MM.1S (cell line): ENCODE measurements around the gene CLRN3.

Experiments used
- DNase-seq: peaks from one replicate; pipeline ENCODE4 v3.0.0-alpha.2; 2015
- H2AFZ ChIP-seq: fragments of 300-600 bp; sonication (generic); 2 replicates; pipeline ENCODE4 v1.6.0; 2016; ENCODE audit warnings: antibody characterized with exemption, low read length
- H3F3A ChIP-seq: fragments of 300-600 bp; sonication (generic); 2 replicates; pipeline ENCODE4 v1.6.1; 2016; ENCODE audit warnings: mild to moderate bottlenecking, antibody characterized with exemption, low read length, moderate library complexity, mixed read lengths; ENCODE audit not compliant: insufficient read depth
- H3K27ac ChIP-seq: fragments of 300-600 bp; sonication (generic); 2 replicates; pipeline ENCODE4 v1.5.1; 2016; ENCODE audit warnings: mild to moderate bottlenecking, low read length
- H3K27me3 ChIP-seq: fragments of 300-600 bp; sonication (generic); replicated peaks from 2 replicates; pipeline ENCODE4 v1.6.0; 2016; ENCODE audit warnings: low read length; ENCODE audit not compliant: insufficient read depth
- H3K36me3 ChIP-seq: fragments of 300-600 bp; sonication (generic); replicated peaks from 2 replicates; pipeline ENCODE4 v1.6.1; 2016; ENCODE audit warnings: mild to moderate bottlenecking, low read length, mixed read lengths; ENCODE audit not compliant: insufficient read depth
- H3K4me1 ChIP-seq: fragments of 300-600 bp; sonication (generic); 2 replicates; pipeline ENCODE4 v1.6.1; 2016; ENCODE audit warnings: low read length, mixed read lengths
- H3K4me2 ChIP-seq: fragments of 300-600 bp; sonication (generic); 2 replicates; pipeline ENCODE4 v1.6.0; 2016; ENCODE audit warnings: low read depth, low read length
- H3K4me3 ChIP-seq: fragments of 300-600 bp; sonication (generic); 2 replicates; pipeline ENCODE4 v1.5.1; 2016; ENCODE audit warnings: low read length, mixed read lengths
- H3K79me2 ChIP-seq: fragments of 300-600 bp; sonication (generic); 2 replicates; pipeline ENCODE4 v1.6.1; 2016; ENCODE audit warnings: mixed run types, low read length, mixed read lengths
- H3K9ac ChIP-seq: fragments of 300-600 bp; sonication (generic); 2 replicates; pipeline ENCODE4 v1.6.1; 2016; ENCODE audit warnings: low read length, mixed read lengths
- H3K9me2 ChIP-seq: fragments of 300-600 bp; sonication (generic); replicated peaks from 2 replicates; pipeline ENCODE4 v1.6.1; 2016; ENCODE audit warnings: mild to moderate bottlenecking, low read length, mixed read lengths; ENCODE audit not compliant: insufficient read depth
- H3K9me3 ChIP-seq: fragments of 300-600 bp; sonication (generic); replicated peaks from 2 replicates; pipeline ENCODE4 v1.6.1; 2016; ENCODE audit warnings: mild to moderate bottlenecking, low read length, mixed read lengths; ENCODE audit not compliant: insufficient read depth
- H4K20me1 ChIP-seq: fragments of 300-600 bp; sonication (generic); 2 replicates; pipeline ENCODE4 v1.6.1; 2016; ENCODE audit warnings: mild to moderate bottlenecking, low read length, moderate library complexity, mixed read lengths; ENCODE audit not compliant: insufficient read depth
- CTCF ChIP-seq: fragments of 300-600 bp; sonication (generic); IDR thresholded peaks from 2 replicates; pipeline ENCODE4 v1.5.1; 2016; ENCODE audit warnings: antibody characterized with exemption, low read length, mixed read lengths
- EZH2 ChIP-seq: fragments of 300-600 bp; sonication (generic); optimal IDR thresholded peaks from 2 replicates; pipeline ENCODE3; 2017; ENCODE audit warnings: low read depth, mild to moderate bottlenecking, antibody characterized with exemption, low read length, mixed read lengths
- EZH2phosphoT487 ChIP-seq: fragments of 300-600 bp; sonication (generic); IDR thresholded peaks from 2 replicates; pipeline ENCODE4 v1.6.1; 2018; ENCODE audit warnings: antibody characterized with exemption, low read length

Gene CLRN3

GRCh38 chr10:127832501-127832900 lies 60.2 kb downstream of the CLRN3 start:
- Histone ChIP-seq H3K79me2 (no peaks in the 10 kb centered on the region), H3K4me1 (peaks cover 3% of the 10 kb centered on the region; the same call in 1 of the 2 replicates), H3K36me3 (no peaks in the 10 kb centered on the region), H3K9me2 (no peaks in the 10 kb centered on the region), H3K27me3 (no peaks in the 10 kb centered on the region), H3K4me3 (peak overlapping the region; percentile 21; the same call in 1 of the 2 replicates), H3K27ac (no peak overlapping the region), H3K9me3 (no peaks in the 10 kb centered on the region), H2AFZ (peak overlapping the region; percentile 14; the same call in 1 of the 2 replicates), H3K4me2 (peak overlapping the region; percentile 39; the same call in 1 of the 2 replicates), H4K20me1 (no peaks in the 10 kb centered on the region), H3K9ac (no peak overlapping the region), H3F3A (no peaks in the 10 kb centered on the region)
- no peak for TF ChIP-seq CTCF
- TF ChIP-seq EZH2, result no peak
- TF ChIP-seq EZH2phosphoT487, result no peak
- peak; percentile 24 for DNase-seq

- no peak for TF ChIP-seq EZH2
- no peak for TF ChIP-seq CTCF
- TF ChIP-seq EZH2phosphoT487, result no peak
- no peaks in the 10 kb centered on the region for H3K9me3 ChIP-seq
- H4K20me1 ChIP-seq, result no peaks in the 10 kb centered on the region
- no peak overlapping the region for H3K27ac ChIP-seq
- no peak overlapping the region for H2AFZ ChIP-seq
- no peaks in the 10 kb centered on the region for H3K79me2 ChIP-seq
- no peak overlapping the region for H3K4me3 ChIP-seq
- H3K36me3 ChIP-seq, result no peaks in the 10 kb centered on the region
- H3K27me3 ChIP-seq, result no peaks in the 10 kb centered on the region
- H3F3A ChIP-seq, result no peaks in the 10 kb centered on the region
- H3K9me2 ChIP-seq, result no peaks in the 10 kb centered on the region
- H3K4me2 ChIP-seq, result no peak overlapping the region
- DNase-seq, result no peak
- H3K4me1 ChIP-seq, result peaks cover 3% of the 10 kb centered on the region; the same call in 1 of the 2 replicates
- H3K9ac ChIP-seq, result no peak overlapping the region
These were observed 62.3 kb downstream of the CLRN3 start for GRCh38 chr10:127830414-127830813.
